ENCODE results near the gene TTC21A.
A peak's percentile ranks its signal among the peaks of the same experiment; 100 is the strongest.

TTC21A gene

DNA sequence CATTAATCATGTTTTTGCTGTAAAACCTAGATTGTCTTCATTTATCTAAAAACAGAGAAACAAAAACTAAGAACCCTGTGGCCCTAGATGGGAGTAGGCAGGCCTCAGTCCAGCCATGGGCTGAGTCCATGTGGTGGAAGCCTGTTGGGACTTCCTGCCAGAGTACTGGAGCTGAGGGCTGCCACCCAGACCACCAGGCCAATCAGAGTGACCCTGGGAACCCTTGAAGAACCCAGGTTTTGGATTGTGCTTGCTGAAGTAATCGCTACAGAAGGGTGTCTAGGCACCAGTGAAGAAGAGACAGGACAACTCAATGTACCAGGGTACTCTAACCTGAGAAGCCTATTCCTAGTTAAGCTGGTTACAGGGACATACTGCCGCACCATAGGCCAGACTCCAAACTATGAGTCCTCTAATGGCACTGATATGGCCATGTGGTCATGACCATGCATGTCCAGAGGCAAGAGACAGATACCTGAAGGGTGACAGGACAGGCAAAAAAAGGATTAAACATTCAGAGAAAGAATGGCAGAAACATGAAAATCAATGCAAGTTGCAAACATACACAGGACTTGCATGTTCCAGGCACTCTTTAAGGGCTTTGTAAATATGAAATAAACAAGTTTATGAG lies 33.0 kb downstream of the TTC21A start:
- DNase-seq, result no peak

DNA sequence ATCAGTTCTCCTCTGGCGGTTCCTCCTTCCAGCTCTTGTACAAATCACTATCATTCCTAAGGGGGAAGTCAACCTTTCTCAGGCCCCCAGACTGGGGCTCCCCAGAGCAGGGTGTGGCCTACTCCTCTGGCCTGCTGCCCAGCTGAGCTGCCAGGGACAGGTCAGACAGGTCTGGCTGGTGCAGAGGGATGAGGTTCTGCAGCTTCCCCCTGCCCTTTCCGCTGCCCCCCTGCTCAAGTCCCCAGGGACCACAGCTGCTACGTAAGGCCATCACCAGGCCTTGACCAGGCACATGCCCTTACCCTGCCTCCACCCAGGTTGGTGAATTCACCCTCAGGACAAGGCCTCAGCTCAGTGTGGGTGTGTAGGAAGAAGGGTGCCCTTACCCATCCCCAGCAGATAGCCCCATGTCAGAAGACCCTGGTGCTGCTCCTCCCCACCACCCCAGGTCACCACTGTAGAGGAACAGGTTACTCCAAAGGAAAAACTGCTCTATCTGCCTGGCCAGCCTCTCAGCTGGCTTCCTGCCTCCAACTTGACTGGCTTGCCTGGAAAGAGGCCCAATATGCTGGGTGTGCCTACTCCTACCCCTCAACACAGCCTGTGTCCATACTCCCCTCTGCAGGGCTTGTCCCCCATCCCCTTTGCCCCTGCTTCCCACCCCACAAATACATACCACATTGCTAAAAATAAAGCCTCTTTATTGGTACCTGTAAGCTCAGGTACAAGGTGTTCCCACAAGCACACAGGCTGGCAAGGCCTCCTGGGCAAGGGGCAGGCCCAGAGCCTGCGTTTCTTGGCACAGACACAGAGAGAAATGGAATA lies 33.9 kb downstream of the TTC21A start:
- no peak for DNase-seq

DNA sequence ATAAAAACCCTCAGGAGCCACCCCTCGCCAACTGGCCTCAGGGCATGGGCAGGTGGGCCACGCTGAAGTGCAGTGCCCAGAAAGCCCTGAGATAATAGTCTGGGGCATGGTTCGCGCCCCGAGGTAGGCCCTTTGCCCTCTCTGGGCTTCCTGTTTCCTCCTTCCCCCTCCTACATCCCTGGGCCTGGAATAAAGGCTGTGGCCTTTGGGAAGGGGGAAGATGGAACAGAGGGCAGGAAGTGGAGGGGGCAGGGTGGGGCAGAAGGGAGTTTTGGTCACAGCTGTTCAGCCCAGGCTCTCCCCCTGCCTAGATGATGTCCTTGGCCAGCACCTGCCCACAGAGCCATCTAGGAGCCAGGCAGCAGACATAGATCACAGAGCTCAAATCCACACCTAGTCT lies 34.6 kb downstream of the TTC21A start:
- DNase-seq, result no peak

DNA sequence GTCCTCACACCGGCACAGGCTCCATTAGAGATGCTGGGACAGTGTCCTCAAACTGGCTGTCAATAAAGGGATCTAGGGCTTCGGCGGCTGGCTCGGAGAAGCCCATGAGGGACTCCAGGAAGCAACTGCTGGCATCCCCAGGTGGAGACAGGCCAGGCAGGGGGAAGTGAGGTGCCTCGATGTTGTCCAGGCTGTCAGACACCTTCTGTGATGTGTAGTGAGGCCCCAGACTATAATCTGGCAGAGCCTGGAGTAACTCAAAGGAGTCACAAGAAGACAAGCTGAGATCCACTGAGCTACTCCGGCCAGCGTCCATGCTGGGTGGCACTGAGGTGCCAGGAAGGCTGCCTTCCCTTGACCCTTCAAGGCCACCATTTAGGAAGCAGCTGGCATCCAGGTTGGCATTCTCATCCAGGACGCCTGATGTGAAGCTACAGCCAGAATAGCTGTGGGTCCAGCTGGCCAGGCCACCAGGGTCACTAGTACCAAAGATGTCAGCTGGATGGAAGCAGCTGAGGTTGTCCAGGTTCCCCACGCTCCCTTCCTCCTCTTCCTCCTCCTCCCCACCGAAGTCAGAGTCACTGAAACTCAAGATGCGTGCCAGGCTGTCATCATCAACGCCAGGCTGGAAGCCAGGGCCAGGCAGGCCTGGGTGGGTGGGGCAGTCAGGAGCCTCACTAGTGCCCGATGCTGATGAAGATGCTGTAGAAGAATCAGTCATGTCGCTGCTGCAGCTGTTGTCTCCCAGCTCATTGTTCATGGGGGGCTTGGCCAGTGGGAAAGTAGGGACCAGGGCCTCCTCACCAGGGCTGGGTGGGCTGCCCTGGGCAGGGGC lies 35.8 kb downstream of the TTC21A start:
- no peak for DNase-seq

DNA sequence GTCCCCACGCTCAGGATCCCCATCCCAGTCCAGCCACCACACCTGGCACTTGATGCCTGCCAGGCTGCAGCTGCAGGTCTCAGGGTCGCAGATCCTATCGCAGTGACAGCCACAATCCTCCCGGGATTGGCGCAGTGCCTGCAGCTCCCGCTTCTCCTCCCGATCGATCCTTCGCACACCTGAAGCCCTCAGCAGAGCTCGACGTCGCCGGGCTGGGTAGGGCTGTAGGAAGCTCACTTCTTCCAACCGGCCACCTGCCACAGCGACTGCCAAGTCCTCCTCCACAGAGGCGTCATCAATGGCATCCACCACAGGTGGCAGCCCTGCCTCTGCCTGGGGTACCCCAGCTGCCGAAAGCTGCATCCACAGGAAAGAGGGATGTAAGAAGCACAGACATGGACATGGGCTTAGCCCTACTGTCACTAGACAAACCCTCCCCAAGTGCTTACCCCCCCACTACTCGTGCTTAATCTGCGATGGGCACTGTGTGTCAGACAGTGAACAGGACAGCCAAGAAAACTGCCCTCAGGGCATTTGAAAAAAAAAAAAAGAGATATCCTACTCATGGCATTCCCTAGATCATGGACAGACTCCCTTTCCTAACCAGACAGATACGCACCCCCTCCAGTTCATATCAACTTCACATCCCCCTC lies 36.7 kb downstream of the TTC21A start:
- DNase-seq, result no peak

DNA sequence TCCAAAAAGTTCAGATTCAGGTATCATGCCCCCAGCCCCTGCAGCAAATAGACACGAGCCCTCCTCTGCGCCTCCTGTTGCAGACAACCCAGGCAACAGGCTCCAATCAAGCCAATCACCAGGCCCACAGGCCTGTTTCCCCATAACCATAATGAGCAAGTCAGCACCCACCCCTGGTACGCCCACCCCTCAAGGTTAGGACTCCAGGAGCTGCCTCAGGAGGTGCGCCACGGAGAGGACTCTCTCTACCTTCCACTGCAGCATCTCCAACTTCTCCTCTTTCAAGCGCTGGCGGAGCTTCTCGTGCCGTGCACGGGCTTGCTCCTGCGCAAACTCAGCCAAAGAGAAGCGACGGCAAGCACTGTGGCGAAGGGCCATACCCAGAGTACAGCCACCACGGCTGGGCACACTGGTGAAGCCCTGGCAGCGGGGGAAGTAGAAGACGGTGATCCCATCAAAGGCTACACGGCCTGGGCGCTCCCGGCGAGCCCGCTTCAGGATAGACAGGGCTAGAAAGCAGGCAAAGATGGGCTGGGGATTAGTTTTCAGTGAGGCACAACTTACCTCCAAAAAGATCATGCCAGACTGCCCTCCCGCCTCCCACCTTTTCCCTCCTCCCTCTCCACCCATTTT lies 37.4 kb downstream of the TTC21A start:
- DNase-seq, result no peak

DNA sequence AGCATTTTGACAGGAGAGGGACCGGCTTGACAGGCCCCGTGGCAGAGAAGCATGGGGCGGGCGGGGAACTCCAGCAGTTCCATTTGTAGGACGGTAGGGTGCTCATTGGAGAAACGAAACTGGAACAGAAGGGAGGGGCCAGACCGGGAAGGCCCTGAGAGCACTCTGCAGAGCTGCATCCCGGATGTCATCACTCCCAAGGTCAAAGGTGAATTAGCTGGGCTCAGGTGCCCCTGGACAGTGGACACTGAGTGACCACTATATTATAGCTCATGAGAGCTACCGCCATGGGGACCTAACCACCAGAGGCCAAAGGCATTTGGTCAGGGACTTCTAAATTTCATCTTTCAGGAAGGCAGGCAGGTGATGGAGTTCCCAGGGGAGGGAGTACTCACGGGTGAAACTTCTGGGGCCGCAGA lies 38.6 kb downstream of the TTC21A start:
- no peak for DNase-seq

DNA sequence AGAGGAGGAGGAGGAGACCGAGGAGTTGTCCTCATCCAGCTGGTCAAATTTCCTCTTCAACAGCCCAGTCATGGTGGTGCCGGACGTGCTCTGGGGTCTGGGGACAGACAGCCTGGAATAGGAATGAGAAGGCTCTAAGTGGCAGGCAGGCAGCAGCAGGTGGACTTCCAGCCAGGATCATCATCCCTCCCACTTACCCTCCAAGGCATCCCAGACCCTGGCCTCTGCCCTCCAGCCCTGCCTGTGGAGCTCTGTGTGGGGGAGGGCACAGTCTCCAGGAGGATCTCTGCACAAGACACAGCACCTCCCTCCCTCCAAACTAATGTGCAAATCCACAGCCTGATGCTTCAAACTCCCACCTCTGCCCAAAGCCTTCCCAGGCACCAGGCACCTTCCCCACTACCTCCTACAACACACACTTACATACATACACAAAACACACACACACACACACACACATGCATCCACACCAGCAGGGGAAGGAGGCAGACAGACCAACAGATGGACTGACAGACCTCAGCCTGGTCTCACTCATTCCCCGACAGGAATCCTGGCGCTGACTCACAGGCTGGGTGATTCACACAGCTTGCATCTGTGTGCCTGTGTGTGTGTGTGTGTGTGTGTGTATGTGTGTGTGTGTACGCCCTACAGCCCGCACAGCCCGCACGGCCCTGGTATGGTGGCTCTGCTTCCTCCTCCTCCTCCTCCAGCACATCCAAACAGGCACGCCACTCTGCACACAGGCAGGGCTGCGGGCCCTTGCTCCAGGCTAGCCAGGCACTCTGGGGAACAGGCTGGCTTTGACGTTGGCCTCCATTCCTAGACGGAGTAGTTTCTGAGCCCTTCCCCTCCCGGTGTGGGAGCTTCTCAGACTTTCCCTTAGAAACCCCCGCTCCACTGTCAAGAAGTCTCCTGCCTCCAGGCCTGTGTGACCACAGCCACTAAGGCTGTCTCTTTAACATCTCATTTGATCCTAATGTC lies 39.4 kb downstream of the TTC21A start:
- DNase-seq, result peak; percentile 81

DNA sequence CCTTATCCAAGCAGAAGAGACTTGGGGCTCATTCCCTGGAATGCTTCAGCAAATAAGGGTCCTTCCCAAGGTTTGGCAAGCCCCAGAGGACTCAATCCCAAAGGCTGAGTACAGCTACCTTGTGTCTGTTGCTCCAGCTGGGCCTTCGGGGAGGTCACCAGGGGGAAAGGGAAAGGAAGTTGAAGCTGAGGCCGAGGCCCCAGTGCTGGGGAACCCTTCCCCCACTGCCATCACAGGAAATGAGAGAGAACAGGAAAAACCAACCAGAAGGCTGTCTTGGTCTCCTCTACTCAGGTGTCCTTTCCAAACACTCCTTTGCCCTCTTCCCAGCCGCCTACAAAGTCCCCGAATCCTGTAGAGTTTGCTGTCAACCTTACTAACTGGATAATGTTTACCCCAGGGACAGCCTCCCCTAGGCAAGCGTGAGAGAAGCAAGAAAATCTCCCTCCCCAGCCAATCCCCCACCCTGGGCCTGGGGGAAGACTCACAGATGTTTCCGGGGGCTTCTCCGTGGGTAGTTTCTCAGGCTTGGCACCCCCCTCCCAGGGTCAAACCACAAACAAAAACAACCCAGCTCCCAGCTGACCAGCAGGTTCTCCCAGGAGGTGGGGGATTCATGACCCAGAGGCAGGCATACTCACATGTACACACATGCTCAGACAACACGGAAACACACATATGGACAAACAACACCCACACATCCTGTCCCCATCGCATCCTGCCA lies 40.4 kb downstream of the TTC21A start:
- no peak for DNase-seq

DNA sequence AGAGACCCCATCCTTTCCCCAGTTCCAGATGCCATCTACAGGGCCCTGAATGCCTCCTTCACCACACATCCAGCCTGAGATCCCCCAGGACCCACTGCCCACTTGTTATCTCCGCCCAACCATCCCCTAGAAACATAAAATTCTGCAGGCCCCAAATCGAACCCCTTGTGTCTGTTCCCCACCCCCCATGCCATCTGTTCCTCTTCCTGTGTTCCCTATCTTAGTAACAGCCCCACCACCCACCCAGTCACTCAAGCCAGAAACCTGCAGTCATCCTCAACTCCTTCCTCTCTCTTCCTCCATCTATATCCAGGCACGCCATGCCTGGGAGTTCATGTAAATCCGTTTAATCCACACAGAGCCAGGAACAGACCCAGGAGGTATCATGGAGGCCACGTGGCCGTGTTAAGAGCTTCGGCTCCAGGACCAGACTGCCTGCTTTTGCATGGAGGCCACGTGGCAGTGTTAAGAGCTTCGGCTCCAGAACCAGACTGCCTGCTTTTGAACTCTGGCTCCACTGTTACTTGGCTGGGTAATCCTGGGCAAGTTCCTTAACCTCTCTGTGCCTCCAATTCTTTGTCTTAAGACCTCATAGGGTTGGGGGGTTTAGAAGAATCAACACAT lies 41.1 kb downstream of the TTC21A start:
- DNase-seq, result no peak

DNA sequence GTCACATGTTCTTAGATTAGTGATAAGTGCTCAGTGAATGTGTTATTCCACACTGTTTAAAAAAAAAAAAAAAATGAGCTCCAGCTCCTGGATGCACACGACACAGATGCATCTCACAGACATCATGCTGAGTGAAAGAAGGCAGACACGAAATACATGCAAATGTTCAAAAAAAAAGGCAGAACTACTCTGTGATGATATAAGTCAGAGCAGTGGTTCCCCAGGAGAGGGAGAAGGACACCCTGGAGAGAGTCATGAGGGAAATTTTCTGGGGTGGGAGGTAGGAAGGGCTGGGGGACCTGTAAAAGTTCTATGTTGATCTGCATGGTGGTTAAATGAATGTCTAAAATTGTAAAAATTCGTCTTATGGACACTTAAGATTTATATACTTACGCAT lies 41.6 kb downstream of the TTC21A start:
- DNase-seq, result no peak

DNA sequence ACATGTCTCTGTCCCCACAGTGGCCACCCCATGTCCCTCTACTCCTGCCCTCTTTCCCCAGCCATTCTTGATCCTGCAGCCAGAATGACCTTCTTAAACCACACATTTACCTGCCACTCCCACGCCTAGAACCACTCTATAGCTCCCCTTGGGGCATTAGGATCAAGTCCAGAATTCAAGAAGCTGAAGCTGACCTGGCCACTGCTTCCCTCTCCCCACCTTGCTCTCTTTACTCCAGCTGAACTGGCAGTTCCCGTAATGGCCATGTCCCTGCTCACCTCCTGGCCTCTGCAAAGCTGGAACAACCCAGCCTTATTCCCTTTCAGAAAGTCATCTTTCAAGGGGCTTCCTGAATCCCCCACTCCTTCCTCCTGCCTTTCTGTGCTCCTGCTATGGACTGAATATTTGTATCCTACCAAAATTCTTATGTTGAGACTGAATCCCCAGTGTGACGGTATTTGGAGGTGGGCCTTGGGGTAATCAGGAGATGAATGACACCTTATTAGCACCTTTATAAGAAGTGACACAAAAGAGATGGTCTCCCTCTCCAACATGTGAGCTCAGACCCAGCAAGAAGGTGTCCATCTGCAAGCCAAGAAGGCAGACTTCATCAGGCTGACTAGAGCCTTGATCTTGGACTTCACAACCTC lies 42.1 kb downstream of the TTC21A start:
- DNase-seq, result no peak

DNA sequence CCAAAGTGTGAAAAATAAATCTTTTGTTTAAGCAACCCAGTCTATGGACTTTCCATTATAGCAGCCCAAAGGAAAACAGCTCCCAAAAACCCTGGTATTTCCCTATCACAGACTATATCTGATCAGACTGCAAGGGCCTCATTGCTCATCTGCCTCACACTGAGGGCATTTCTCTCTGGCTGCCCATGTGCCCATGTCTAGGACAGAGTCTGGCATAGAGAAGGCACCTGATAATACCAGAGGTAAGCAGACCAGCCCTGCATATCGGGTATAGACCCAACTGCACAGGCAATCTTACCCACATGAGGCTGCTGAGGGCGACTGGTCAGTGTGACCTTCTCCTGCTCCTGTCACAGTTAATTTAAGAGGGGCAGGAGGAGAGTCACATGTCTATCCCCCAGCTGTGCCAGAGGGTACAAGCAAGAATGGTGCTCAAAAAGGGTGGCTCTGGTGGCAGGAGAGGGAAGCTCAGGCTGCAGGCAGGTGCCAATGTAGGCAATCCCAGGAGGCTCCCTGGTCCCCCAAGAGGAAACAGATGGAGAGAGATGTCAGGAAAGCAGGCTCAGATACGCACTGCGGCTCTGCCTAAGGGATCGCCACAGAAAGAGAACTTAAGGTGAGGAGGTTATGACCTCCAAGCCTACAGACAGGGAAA lies 42.8 kb downstream of the TTC21A start:
- no peak for DNase-seq

DNA sequence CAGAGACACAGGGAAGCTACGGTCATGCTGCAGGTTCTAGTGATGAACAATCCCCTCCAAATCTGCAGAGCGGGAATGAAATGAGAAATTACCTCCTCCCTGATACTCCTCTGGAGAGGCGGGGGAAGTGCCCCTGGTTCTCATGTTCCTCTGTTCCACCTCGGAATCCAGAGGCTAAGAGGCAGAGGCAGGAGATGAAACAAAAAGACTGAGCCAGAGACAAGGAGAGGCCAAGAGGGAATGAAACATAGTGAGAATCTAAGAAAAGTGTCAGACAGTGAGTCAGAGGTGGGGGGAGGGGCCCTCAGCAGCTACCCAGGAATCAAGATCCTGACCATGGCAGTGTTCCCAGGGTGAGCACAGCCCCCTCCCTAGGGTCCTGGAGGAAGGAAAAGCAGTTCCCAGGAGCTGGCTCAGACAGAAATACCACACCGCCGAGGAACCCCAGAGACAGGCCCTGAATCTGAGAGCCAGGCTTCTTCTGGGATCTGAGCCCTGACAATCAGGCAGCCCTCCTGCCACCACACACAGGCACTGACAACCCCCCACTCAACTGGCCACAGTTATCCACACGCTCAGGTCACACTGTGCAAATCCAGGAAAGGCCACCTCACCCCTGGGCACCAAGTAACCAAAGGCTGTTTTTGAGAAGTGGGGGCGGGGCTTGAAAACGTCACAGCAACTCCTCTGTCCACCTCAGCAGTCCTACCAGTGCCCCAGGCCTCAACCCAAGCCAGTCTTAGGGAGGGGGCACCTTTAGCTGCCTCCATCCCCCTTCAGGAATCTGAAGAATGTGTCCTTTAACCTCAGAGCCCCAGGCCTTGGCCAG lies 43.5 kb downstream of the TTC21A start:
- DNase-seq, result peak; percentile 60 to 72

DNA sequence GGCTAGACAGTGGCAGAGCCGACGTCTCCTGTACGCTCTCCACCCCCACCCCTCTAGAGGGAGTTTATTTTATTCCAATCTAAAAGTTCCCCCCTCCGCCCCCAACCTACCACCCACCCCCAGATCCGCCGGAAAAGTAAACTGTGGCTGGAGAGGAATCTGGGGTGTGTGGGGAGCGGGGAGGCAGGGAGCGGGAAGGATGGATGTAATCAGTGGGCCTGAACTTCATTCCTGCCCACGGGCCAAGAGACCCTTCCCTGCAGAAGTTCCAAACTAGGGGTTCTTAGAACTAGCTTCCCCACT lies 46.4 kb downstream of the TTC21A start:
- no peak for DNase-seq

DNA sequence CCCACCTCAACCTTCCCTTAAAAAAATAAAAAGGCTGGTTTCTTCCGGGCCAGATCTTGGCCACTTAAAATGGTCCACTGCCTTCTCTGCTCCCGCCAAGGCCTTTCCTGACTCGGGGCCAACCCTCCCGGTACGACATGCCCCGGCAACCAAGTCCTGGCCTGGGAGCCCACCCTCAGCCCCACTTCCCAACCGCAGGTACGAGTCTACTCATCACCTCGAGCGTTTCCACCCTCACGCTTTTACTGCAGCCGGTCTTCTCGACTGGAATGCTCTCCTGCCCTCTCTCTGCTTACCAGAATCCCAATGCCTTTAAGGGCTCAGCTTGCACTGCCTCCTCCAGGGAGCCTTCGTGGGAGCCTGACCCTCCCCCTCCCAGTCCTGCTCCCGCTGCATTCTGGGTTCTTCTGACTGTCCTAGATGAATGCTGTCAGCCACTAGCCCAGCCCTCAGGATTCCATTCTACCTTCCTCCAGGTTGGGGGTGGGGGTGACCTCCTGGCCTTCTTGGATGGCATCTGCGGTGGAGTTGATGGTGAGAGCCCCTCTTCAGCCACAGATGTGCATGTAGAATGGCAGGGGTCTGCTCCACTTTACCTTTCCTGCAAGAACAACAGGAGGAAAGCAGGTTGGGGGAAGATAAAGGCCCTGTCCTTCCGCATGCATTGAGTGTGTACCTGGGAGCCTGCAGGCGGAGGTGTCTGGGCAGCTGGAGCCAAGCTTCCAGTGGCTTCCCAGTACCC lies 47.0 kb downstream of the TTC21A start:
- DNase-seq, result no peak

DNA sequence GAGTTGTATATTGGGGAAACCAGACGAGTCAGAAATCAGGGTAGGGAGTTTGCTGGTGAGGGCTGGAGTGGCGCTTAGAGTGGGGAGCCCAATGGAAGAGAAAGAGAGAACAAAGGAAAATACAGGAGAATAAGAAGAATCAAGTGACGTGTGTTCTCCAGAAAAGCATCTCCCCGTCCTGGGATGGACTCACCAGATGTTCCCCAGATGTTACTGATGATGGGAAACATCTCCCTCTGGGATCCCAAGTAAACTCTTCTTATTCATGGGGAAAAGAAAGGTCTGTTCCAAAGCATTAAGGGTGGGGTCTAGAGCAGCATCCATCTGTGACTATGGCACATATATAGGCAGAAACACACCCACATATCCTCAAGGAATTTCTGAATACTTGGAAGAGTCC lies 48.9 kb downstream of the TTC21A start:
- DNase-seq, result no peak

DNA sequence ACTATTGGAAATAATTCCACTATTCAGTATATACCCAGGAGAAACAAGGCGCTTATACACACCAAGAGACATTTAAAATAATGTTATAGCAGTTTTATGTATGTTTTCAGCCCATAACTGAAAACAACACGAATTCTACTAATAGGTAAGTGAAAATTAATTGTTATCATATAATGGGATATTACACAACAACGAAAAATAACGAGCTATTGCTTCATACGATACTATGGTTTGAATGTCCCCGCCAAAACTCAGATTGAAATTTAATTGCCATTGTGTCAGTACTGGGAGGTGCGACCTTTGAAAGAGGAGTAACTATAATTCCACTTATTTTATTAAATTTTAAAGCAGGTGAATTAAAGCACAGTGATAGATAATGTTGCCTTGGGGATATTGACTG lies 49.9 kb downstream of the TTC21A start:
- DNase-seq, result no peak

Data from activated CD4-positive, alpha-beta T cell treated with anti-CD3 and anti-CD28 coated beads for 4 hours (primary cell).